Tibial nerve (tissue), 4 donors: Measurements from ENCODE around the gene RAB6B. TPM values are rescaled to one million over a fixed set of nuclear protein-coding genes. Genes with fewer than 3 reads are reported as not detected.
A peak's percentile ranks its signal among the peaks of the same experiment; 100 is the strongest.

ENCODE experiments used
- DNase-seq, 2 donors: peaks; one replicate each; pipeline ENCODE4 v3.0.0-alpha.2; 2019; ENCODE audit warnings: low spot score in 2 of 2
- H3K27ac ChIP-seq, 4 donors: fragments of 200-600 bp; sonication (generic) in 3 of 4; one replicate each; pipeline ENCODE4 v1.5.1; 2017 to 2019; ENCODE audit warnings: mild to moderate bottlenecking in 1 of 4
- H3K27me3 ChIP-seq, 2 donors: fragments of 200-600 bp; sonication (generic) in 1 of 2; one replicate each; pipeline versions ENCODE4 v1.5.1 to v1.6.0; 2017 to 2019
- H3K36me3 ChIP-seq, 3 donors: fragments of 200-600 bp; sonication (generic); one replicate each; pipeline ENCODE4 v1.5.1; 2018 to 2019
- H3K4me1 ChIP-seq, 4 donors: fragments of 200-600 bp; sonication (generic) in 3 of 4; one replicate each; pipeline ENCODE4 v1.5.1; 2017 to 2019
- H3K4me3 ChIP-seq, 4 donors: fragments of 200-600 bp; sonication (generic) in 3 of 4; one replicate each; pipeline ENCODE4 v1.5.1; 2017 to 2019; ENCODE audit warnings: mild to moderate bottlenecking in 1 of 4, moderate library complexity in 1 of 4
- H3K9me3 ChIP-seq, 4 donors: fragments of 200-600 bp; sonication (generic) in 3 of 4; one replicate each; pipeline ENCODE4 v1.5.1; 2017 to 2019
- CTCF ChIP-seq, 5 experiments: fragments of 200-600 bp in 3 of 5; fragments of 450-650 bp in 2 of 5; sonication (generic) in 3 of 5; IDR thresholded peaks; one replicate each; pipeline ENCODE4 v1.5.1; 2016 to 2019; ENCODE audit warnings: antibody characterized with exemption in 5 of 5, mild to moderate bottlenecking in 3 of 5, moderate library complexity in 2 of 5
- EP300 ChIP-seq, 2 donors: sonication (generic); formaldehyde crosslinking; IDR thresholded peaks; one replicate each; pipeline ENCODE4 v1.6.1; 2017; ENCODE audit warnings: antibody characterized with exemption in 2 of 2, mild to moderate bottlenecking in 1 of 2
- POLR2A ChIP-seq, 2 donors: fragments of 450-650 bp; IDR thresholded peaks; one replicate each; pipeline ENCODE4 v1.6.1; 2017; ENCODE audit warnings: antibody characterized with exemption in 2 of 2, mild to moderate bottlenecking in 2 of 2, moderate library complexity in 2 of 2
- WGBS, 2 donors: methylation state at CpG; one replicate each; pipeline ENCODE4 v1.1.5; 2018; 5-methylcytosine and 5-hydroxymethylcytosine counted together
- total RNA-seq, 4 donors: library from RNA; depleted of rRNA; stranded (reverse); fragments of >200 nt; gene quantifications; one replicate each; pipeline ENCODE4 v1.1.0, GENCODE V29; 2016

Gene RAB6B
- total RNA-seq, 4 donors from 2014 or later: 1.4 to 3.6 (median 2.0) TPM

DNA sequence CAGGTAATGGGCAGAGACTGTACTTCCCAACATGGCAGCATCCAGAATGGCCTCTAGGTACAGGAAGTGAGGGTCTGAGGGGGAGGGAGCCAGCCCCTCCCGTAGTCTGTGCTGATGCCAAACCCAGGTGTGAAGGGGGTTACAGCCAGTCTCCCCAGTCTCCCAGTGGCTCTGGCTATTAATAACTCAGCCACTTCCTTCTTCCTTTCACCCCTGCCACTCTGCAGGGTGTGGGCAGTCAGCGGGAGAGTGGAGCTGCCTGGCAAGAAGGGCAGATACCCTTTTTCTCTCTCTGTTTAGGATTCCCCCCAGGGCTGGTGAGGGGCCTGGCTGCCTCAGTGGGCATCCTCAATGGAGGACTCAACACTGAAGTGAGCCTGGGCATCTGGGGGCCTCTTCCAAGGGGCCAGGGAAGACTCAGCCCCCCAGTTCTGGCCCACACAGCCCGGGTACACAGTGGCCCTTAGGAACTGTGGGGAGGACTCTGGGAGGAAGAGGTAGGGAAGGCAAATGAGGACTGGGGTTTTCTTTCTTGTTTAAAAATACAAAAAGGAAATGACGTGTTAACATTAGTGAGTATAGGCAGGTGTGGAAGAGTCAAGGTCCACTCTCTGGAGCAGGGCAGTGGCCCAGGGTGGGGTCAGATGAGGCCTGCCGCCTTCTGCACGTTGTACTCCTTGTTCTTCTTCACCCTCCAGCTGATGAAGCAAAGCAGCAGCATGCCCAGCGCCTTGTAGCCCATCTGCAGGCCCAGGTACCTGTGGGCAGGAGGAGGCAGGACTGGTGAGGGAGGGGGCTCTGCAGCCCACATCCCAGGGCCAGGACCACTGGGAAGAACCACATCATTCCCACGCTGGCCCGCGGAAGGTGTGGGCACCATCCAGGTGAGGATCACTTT is 38.6 kb upstream of the RAB6B start:
- Histone ChIP-seq H3K36me3 (no peaks in the 10 kb centered on the region), H3K9me3 (no peaks in the 10 kb centered on the region), H3K4me3 (no peak overlapping the region), H3K27me3 (no peaks in the 10 kb centered on the region), H3K4me1 (peaks cover 0 to 7% (median 0%) of the 10 kb centered on the region in 4 donors), H3K27ac (peak overlapping the region in 1 of 4 donors; percentile 48)
- TF ChIP-seq EP300 (IDR thresholded peaks at IDR 0.05) (no peak), CTCF (IDR thresholded peaks at IDR 0.05) (no peak), POLR2A (IDR thresholded peaks at IDR 0.05) (no peak)
- WGBS, 2 donors: 86 to 91% methylated on average over 10 of the region's 10 CpGs
- no peak for DNase-seq

DNA sequence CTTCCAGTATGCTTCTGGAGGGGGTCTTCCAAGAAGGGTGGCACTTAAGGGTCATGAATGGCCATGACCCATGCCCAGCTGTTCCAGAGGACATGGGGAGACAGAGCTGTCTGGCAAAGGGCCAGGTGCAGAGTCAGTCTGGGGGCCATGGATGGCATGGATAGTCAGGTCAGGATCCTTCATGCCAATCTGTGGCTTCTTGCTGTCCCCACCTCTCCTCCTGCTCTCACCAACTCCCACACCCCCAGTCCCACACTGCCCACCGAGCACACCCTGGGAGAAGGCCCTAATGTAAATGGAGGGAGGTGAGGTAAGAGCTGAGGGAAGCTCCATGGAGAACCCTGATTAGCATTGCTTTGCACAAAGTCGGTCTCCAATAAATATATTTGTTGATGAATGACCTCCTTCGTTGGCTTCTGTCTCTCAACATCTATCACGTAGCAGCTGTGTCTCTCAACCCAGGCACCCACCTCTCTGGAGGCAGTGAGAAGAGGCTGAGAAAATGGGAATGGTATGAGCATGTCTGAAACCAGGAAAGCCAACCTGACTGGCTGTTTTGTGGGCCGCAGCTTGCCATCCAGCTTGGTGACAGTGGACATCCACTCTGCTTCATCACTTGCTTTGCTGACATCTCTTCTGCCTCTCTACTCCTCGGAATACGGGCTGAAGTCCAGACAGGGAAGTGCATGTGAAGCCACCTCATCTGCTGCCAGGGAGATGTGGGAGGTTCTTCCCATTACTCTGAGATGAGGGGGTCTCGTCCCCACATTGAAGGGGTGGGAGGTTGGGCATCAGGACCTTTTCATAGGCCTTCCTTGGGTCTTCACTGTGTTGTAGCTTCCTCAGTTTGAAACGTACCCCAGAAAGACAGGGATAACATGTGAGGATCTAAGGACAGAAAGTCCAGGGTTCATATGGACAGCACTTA is 37.7 kb upstream of the RAB6B start:
- H3K27ac ChIP-seq: no peak overlapping the region
- no peaks in the 10 kb centered on the region for H3K9me3 ChIP-seq
- H3K4me1 ChIP-seq: peaks cover 0 to 7% (median 0%) of the 10 kb centered on the region in 4 donors
- TF ChIP-seq EP300 (IDR thresholded peaks at IDR 0.05): no peak
- no peak for TF ChIP-seq POLR2A (IDR thresholded peaks at IDR 0.05)
- no peak for TF ChIP-seq CTCF (IDR thresholded peaks at IDR 0.05)
- WGBS, 2 donors: 92% methylated on average over 9 of the region's 9 CpGs
- no peak overlapping the region for H3K4me3 ChIP-seq
- no peaks in the 10 kb centered on the region for H3K27me3 ChIP-seq
- no peaks in the 10 kb centered on the region for H3K36me3 ChIP-seq
- no peak for DNase-seq

- H3K4me3 ChIP-seq: no peak overlapping the region
- no peaks in the 10 kb centered on the region for H3K9me3 ChIP-seq
- no peaks in the 10 kb centered on the region for H3K27me3 ChIP-seq
- peaks cover 0 to 10% (median 0%) of the 10 kb centered on the region in 4 donors for H3K4me1 ChIP-seq
- 94 to 98% methylated on average over 6 of the region's 6 CpGs for WGBS, 2 donors
- H3K27ac ChIP-seq: no peak overlapping the region
- no peak for DNase-seq
- H3K36me3 ChIP-seq: no peaks in the 10 kb centered on the region
- TF ChIP-seq CTCF (IDR thresholded peaks at IDR 0.05) (no peak), EP300 (IDR thresholded peaks at IDR 0.05) (no peak), POLR2A (IDR thresholded peaks at IDR 0.05) (no peak)
Measured at GRCh38 chr3:133932009-133932408, 36.3 kb upstream of the RAB6B start.

DNA sequence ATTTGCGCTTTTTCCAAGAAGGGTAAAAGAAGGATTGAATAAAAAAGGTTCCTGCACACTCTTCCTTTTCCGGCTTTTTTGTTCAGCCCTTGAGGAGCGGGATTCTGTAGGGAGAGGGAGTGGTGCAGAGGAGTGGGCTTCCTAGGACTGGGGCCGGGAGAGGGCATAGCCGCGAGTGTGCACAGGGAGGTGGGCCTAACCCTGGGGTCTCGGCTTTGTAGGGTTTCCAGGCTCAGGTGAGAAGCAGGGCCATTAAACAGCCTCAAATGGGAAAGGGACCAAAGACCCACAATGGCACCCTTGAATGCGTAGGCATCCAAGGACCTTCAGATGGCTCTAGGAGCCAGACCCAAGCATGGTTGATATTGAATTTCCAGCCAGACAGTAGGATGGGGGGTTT is 35.4 kb upstream of the RAB6B start:
- no peak for TF ChIP-seq CTCF (IDR thresholded peaks at IDR 0.05)
- TF ChIP-seq POLR2A (IDR thresholded peaks at IDR 0.05): no peak
- no peak for TF ChIP-seq EP300 (IDR thresholded peaks at IDR 0.05)
- WGBS, 2 donors: 91 to 94% methylated on average over 8 of the region's 8 CpGs
- DNase-seq: no peak

More for the DNA sequence above, 35.4 kb upstream of the RAB6B start:
- Histone ChIP-seq H3K27ac (no peak overlapping the region), H3K27me3 (no peaks in the 10 kb centered on the region), H3K9me3 (no peaks in the 10 kb centered on the region), H3K4me3 (no peak overlapping the region), H3K36me3 (no peaks in the 10 kb centered on the region), H3K4me1 (peaks cover 0 to 11% (median 0%) of the 10 kb centered on the region in 4 donors)
